Cortex of kidney (tissue), 1 donor: ENCODE data around the gene ZNF467.

Experiments used
- DNase-seq: peaks from one replicate; lab custom pipeline; 2025; lab: John Stamatoyannopoulos, UW

ZNF467 gene

DNA sequence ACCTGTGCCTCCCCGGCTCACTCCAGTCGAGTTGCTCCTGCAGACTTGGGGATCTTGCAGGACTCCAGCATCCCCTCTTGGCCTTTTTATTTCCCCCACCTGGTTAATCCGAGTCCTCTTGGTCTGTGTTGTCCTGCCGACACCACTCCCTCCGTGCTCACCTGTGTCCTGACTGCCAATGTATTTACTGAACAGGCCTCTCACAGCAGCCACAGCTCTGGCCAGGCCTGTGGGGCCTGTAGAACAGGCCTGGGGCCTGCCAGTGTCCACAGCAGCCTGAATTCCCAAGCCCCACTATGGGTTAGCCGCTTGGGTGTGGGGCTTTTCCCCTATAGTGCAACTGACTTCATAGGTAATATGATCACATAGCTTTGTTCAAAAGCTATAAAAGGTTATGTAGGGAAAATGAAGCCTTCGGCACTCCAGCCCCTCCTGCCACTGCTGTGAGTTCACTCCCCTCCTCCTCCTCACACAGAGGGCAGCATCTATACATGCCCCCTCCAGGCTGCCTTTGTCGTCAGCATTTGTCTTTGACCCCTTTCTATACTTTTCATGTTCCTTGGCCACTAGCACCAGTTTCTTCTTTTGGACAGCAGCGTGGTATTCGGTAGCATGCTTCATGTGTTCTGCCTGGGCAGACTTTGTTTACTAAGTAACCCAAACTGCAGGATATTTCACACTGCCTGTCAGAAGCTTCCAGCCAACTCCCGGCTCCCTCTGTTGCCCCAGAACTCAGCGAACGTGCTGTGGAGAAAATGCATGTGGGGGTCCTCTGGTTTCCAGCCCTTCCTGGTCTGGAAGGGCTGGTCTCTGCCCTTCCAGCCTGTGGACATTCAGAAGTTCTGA, 46.1 kb downstream of the ZNF467 start:
- no peak for DNase-seq

DNA sequence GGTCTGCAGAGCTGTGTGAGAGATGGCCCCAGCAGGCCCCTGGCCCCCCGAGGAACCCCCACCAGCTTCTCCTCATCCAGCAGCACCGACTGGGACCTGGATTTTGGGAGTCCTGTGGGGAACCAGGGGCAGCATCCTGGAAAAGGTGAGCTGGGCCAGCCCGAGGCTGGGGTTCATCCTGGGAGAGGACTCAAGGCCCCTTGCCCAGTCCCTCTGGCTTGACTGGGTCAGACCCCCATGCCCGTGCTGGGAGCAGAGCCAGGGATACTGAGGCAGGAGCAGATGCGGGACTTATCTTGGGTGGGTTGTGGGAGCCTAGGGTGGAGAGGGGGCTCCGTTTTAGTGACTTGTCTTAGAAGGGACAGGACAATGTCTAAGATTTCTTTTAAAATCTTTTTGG, 47.5 kb downstream of the ZNF467 start:
- no peak for DNase-seq

DNA sequence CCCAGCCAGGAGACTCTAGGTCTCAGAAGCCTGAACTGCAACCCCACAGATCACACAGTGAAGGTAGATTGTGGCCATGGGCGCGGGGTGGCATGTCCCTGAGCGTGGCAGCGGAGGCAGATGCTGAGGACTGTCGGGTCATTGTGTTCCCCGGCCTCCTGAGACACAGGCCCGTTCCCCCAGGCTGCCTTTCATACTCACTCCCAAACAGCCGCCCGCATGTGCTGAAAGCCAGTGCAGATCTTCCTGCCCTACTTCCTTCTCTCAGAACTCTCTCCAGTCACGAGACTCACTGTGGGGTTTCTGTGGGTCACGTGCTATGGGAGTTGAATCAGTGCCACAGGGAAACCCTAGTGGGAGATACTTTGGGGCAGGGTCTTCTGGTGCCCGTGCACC, 48.0 kb downstream of the ZNF467 start:
- no peak for DNase-seq

DNA sequence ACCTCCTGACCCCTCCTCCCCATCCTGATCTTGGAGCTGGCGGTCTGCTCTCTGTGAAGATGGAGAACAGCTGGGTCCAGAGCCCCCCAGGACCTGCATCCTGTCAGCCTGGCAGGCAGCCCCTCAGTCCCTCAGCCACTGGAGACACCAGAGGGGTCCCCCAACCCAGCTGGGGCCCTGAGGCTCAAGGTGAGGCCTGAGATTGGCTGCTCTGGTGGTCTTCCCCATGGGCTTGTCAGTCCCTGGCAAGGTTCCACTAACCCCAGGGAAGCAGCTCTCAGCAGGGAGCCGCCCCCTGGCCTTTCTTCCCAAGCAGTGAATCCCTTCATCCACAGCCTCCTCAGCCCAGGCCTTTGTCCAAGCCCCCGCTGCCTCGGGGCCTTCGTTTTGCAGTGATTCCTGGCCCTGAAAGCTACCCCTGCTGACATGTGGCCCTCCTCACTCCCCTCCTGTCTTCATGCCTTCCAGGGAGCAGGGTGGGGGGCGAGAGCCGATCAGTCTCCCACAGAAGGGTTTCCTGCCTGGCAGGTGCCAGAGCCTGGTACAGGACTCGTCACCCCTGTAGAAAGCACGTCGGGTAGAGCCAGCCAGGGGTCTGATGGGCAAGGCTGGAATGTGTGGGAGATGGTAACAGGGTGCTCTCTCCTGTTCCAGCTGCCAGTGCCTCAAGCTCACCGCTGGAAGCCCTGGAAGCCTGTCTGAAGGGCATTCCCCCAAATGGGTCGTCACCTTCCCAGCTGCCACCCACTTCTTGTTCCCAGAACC, 48.5 kb downstream of the ZNF467 start:
- DNase-seq: no peak

DNA sequence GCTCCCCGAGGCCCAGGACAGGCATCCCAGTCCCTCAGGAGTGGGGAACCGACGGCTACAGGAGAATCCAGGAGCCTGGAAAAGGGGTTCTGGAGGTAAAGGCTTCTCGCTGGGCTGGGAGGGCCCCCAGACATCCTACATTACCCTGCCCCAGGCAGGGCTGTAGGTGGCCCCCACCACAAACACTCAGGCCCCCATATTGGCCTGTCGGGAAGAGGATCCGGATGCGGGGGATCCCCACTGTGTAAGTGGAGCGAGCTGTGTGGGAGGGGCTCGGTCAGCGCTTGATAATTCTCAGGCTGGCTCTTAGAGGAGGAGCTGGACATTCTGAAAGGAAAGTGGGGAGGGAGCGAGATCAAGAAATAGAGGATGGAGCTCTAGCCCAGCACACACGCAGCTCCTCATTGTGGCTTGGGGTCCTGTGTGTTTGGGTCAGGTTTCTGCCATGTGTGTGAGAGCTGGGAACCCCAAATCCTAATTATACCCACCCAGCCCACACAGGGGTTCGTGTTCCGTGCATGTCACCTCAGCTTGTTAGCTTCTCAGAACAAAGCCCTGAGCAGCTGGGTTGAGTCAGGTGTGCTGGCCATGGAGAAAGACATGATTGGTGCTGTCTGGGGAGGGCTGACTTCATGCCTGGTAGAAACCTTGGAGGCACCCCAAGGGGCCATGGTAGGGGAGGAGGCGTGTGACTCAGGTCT, 49.4 kb downstream of the ZNF467 start:
- no peak for DNase-seq

DNA sequence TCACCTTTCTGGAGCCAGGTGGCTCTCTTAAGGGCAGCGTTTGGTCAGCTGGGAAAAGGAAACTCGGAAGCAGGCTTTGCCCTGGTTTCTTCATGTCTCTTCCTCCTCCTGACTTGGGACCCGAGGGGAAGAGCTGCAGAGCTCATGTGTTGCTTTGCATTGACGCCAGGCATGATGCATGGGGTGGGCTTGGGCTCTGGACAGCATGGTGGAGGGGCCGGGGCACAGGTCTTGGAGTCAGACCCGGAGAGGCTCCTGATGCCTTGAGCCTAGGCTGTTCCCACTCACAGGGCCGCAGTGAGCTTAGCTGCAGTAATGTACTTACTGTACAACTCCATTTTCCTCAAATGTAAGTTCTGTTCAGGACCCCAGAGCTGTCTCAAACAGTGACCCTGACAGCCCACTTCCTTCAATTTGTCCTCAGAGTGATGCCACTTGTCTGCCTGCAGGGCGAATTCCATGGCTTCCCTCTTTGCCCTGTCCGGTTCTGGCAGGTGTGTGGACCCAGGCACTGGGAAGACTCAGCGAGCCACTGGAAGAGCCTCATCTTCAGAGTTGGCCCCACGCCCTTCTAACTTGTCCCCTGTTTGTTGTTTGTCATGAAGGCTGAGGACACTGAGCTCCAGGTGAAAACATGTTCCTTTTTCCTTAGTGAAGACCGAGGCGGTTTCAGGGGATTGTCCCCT, 50.2 kb downstream of the ZNF467 start:
- no peak for DNase-seq

DNA sequence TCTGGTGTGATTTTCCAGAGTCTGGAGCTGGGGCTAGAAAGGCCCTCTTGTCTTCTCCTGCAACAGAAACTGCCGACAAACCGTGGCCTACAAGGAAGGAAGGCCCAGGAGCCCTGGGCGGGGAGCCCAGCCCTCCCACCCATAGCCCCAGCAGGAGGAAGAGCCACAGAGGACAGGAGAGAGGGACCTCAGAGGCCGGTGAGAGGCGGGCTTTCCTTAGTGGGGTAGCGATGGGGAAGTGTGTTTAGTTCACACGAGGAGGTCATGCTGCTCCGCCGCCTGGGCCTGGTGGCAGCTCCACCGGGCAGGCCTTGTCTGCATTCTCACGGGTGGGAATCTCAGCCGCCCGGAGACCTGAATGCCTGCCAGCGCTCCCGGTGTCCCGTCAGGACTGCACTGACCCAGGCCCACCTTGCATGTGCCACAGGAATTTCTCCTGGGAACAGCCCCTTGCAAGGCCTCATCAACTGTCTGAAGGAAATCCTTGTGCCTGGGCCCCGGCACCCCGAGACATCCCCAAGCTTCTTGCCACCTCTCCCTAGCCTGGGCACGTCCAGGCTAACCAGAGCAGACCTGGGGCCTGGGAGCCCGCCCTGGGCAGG, 50.9 kb downstream of the ZNF467 start:
- DNase-seq: no peak

DNA sequence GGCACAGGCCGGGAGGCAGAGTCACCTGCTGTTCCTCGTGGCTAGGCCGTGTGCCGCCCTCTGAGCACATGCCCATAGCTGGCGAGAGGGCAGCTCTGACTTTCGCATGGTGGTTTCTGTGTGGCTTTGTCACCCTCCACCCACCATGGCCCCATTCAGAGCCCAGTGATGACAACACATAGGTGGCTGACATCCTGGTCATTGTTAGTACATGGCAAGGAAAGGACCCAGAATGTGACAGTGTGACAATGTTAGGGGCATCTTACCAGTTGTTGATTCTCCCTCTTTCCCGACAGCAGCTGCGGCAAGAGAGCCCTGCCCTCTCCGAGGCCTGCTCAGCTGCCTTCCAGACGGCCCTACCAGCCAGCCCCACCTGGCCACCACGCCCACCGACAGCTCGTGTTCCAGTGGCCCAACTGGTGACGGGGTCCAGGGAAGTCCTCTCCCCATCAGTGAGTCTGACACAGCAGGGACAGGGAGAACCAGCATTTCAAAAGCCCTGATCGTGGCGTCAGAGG, 52.2 kb downstream of the ZNF467 start:
- no peak for DNase-seq

DNA sequence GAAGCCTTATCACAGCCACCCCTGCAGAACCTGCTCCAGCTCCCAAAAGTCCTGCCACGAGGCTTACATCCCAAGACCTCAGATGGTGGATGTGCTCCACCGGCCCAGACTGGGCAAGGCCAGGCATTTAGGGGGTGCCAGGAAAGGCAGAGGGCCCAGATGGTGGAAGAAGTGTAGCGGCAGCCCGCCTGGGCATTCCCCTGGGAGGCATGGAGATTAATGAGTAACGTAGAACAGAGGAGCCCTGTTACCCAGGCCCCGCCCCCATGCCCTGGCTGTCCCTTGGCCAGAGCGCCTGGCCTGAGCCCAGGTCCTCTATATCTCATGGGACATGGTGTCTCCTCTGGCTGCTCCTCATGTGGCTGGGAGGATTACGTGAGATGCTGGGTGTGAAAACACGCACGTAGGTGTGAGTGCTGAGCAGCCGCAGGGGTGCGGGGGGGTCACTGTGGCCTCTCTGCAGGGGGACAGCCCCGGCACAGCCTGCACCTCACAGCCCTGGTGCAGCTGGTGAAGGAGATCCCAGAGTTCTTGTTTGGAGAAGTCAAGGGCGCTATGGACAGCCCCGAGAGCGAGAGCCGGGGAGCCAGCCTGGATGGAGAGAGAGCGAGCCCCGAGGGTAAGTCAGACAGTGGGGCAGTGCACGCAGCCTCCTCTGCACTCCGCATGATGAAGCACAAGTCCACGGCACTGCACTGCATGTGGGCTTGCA, 52.9 kb downstream of the ZNF467 start:
- no peak for DNase-seq

DNA sequence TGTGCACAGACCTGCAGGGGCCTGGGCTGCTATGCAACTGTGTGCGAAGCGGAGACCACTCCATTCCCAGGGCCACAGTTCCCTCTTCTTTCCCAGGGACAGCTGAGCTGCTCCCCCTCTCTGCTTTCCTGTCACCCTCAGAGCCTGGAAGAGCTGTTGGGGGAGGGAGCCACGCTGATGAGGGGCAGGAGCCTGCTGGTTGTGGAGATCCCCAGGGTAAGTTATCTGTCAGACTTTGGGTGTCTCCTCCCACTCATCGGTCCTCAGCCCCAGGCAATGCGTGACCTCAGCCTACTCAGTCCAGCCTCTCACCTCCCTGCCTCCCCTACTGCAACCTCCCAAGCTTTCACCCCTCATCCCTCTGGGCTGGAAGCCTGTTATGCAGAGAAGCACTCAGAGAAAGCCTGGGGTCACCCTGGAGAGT, 53.5 kb downstream of the ZNF467 start:
- no peak for DNase-seq

DNA sequence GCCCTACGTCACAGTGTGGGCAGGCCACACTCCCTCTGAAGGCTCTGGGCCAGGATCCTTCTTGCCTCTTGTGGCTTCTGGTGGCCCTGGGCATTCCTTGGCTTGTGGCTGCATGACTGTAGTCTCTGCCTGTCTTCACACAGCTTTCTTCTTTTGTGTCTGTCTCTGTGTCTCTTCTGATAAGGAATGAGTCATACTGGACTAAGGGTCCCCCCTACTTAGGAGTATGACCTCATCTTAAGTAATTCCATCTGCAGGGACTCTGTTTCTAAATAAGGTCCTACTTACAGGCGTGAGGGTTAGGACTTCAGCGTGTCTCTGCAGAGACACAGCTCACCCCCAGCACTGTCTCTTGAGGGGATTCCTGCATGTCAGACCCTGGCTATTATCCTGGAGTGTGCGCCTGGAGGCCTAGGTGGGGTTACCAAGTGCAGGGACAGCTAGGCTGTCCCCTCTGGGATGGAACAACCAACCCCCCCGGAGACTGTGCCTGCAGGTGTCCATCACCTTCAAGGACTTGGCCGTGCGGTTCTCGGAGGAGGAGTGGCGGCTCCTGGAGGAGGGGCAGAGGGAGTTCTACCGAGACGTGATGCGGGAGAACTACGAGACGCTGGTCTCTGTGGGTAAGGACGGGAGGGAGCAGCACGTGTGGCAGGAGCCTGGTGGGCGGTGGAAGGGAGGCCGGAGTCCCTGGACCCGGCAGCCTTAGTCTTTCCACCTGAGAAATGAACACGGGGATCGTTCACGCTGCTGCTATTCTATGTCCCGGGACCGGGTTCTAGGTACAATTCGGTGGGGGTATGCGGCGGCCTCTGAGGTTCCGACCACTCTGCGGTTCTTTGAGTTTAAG, 54.1 kb downstream of the ZNF467 start:
- no peak for DNase-seq

DNA sequence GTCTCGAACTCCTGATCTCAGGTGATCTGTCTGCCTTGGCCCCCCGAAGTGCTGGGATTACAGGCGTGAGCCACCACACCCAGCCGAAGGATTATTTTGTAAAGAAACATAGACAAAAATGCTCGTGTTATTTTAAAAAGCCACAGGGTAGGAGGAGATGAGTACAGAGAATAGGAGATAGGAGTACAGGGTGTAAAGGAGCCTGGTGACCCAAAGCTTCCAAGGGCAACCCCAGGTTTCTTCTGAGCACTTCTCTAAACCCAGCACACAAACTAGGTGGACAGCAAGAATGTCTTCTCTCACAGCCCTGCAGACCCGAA, 54.7 kb downstream of the ZNF467 start:
- DNase-seq: no peak

DNA sequence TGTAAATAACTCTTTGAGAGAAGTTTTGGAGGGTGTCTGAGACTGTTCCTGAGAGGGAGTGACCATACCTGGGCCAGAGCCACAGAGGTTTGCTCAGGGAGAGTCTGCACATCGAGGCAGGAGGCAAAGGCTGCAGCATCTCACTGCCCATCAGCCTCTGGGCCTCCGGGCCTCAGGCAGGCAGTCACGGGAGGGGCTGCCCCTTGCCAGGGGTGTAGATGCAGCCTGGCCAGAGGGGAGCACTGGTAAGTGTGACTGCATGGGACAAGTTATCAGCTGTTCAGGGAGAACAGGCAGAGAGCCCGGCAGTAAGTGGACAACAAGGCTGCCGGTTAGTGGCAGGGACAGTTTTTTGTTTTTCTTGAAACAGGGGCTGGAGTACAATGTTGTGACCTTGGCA, 55.9 kb downstream of the ZNF467 start:
- no peak for DNase-seq

DNA sequence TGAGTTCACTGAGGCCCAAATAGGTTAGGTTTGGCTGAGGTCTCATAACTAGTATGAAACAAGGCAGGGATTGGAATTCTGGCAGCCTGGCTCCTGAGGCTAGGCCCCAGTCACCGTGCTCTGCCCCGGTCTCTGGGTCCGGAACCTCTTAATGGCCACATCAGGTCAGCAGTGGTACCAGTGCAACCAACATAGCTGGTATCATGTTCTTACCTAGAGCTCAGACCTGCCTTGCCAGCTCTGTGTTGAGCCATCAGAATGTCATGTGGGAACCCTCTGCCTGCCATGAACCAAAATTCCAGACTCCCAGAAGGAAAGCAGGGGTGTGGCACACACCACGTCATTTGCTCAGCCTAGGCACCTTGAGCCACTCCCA, 56.5 kb downstream of the ZNF467 start:
- no peak for DNase-seq

DNA sequence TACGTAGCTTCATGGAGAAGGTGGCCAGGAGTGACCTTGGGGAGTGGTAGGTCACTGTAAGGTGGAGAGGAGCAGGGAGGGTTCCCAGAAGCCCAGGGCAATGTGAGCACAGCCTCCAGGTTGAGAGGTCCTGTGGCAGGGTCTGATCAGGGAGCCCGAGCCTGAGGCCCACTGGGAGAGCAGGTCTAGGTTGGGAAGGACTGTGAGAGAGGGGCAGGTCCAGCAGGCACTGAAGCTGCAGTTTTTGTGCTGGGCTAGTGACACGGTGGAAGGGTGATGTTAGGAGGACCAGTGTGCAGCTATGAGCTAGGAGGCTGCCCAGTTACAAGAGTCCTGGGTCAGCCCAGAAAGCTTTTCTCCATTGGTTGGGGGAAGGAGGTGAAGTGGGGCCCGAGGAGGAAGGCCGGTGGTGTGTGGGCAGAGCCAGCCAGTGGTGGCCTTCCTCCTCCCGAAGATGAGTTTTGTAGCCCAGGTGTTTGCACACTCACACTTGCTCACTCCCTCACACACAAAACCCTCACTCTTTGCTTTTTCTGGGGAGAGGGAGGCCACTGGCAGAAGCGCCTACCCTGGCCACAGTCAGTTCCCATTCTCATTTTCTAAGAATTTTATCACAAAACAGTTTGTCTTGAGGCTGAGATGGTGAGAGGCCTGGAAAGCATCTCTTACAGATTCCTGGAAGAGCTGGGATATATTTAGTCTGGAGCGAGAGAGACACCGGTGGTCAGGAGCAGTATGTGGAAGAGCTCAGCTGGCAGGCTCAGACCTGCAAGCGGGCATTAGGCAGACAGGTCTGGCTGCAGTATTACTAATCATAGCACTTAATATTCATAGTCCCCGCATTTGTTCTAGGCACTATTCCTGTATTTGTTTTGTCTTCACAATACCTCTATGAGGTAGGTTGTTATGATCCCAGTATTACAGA, 57.1 kb downstream of the ZNF467 start:
- no peak for DNase-seq

DNA sequence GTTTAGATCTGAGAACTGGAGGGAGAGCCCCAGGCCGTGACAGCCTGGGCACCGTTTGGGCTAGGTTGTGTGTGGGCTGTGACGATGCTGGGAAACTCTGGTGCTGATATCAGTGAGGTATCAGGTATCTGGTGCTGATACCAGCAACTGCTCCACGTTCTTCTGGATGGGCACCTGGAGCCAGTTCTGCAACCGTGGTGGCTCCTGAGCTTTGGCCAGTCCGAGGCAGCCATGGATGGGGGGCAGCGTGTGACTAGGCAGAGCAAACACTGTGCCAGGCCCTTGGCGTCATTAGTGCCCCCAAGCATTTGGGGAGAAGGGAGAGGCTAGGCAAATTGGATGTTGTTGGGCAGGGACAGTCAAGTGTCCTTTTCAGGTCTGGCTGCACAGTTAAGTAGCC, 57.9 kb downstream of the ZNF467 start:
- DNase-seq: no peak

DNA sequence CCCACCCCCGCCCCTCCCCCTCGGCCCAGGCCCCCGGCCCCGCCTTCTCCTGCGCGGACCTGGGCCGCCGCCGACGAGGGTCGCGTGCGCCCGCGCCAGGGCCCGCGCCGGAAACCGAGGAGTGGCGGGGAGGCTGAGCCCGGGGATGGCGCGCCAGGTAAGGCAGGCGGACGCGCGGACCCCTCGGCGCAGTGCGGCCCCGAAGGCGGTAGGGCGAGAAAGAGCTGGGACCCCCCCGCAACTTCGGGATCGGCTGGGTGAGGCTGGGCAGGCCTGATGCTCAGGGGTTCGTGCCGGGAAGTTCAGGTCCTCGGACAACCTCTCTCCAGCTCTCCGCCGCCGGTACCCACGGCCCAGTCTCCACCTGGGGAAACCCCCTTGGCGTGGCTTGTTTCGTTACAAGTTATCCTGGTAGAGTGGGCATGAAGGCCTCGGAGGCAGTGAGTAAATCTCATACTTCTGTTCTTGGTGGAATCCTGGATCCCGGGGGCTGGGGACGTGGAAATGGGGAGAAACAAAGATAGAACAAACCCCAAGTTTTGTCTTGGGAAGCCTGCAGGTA, 58.4 kb downstream of the ZNF467 start:
- DNase-seq: no peak
